ENCODE results near the gene CALHM3.

The CALHM3 gene

GRCh38 chr10:103499881-103500280, 20.8 kb upstream of the CALHM3 start:
- Histone ChIP-seq H3K4me1 (ENCODE audit: insufficient read depth, low read length, severe bottlenecking) (no peaks in the 10 kb centered on the region), H3K9me3 (ENCODE audit: low read length) (no peaks in the 10 kb centered on the region), H4K20me1 (ENCODE audit: insufficient read depth, low read length) (no peaks in the 10 kb centered on the region), H3K79me2 (ENCODE audit: insufficient read depth, low read length) (no peaks in the 10 kb centered on the region), H3K4me2 (ENCODE audit: low read length) (no peak overlapping the region), H2AFZ (ENCODE audit: low read length) (no peak overlapping the region), H3K4me3 (ENCODE audit: low read depth, low read length, poor library complexity, severe bottlenecking) (no peak overlapping the region), H3K27me3 (ENCODE audit: insufficient read depth, low read length) (no peaks in the 10 kb centered on the region; the same call in 1 of the 2 replicates), H3K9me2 (ENCODE audit: low read depth, low read length) (no peaks in the 10 kb centered on the region), H3K36me3 (ENCODE audit: insufficient read depth, low read length) (no peaks in the 10 kb centered on the region), H3F3A (ENCODE audit: insufficient read depth, low read length) (no peaks in the 10 kb centered on the region), H3K9ac (ENCODE audit: low read length) (no peak overlapping the region), H3K27ac (ENCODE audit: low read depth, low read length, poor library complexity, severe bottlenecking) (no peak overlapping the region)
- TF ChIP-seq CTCF (IDR thresholded peaks at IDR 0.05; ENCODE audit: low read length) = no peak

- H3K9ac ChIP-seq (ENCODE audit: low read length) = no peak overlapping the region
These were observed 20.0 kb upstream of the CALHM3 start for GRCh38 chr10:103498936-103499638.

GRCh38 chr10:103497161-103497915, 18.3 kb upstream of the CALHM3 start:
- Histone ChIP-seq H3K36me3 (ENCODE audit: insufficient read depth, low read length) (no peaks in the 10 kb centered on the region), H2AFZ (ENCODE audit: low read length) (no peak overlapping the region), H3K4me2 (ENCODE audit: low read length) (no peak overlapping the region), H3K79me2 (ENCODE audit: insufficient read depth, low read length) (no peaks in the 10 kb centered on the region), H4K20me1 (ENCODE audit: insufficient read depth, low read length) (no peaks in the 10 kb centered on the region), H3F3A (ENCODE audit: insufficient read depth, low read length) (no peaks in the 10 kb centered on the region), H3K4me3 (ENCODE audit: low read depth, low read length, poor library complexity, severe bottlenecking) (no peak overlapping the region), H3K9ac (ENCODE audit: low read length) (no peak overlapping the region), H3K27ac (ENCODE audit: low read depth, low read length, poor library complexity, severe bottlenecking) (no peak overlapping the region), H3K4me1 (ENCODE audit: insufficient read depth, low read length, severe bottlenecking) (no peaks in the 10 kb centered on the region), H3K9me2 (ENCODE audit: low read depth, low read length) (no peaks in the 10 kb centered on the region), H3K27me3 (ENCODE audit: insufficient read depth, low read length) (peaks cover under 1% of the 10 kb centered on the region; the same call in 1 of the 2 replicates), H3K9me3 (ENCODE audit: low read length) (no peaks in the 10 kb centered on the region)
- no peak for TF ChIP-seq EZH2 (IDR thresholded peaks at IDR 0.05; ENCODE audit: borderline replicate concordance, low read length)
- TF ChIP-seq CTCF (IDR thresholded peaks at IDR 0.05; ENCODE audit: low read length) = no peak

More at GRCh38 chr10:103498936-103499638, 20.0 kb upstream of the CALHM3 start:
- no peak overlapping the region for H3K4me2 ChIP-seq (ENCODE audit: low read length)
- H3K79me2 ChIP-seq (ENCODE audit: insufficient read depth, low read length) = no peaks in the 10 kb centered on the region
- no peak overlapping the region for H3K27ac ChIP-seq (ENCODE audit: low read depth, low read length, poor library complexity, severe bottlenecking)
- H3K4me1 ChIP-seq (ENCODE audit: insufficient read depth, low read length, severe bottlenecking) = no peaks in the 10 kb centered on the region
- H4K20me1 ChIP-seq (ENCODE audit: insufficient read depth, low read length) = no peaks in the 10 kb centered on the region
- H3K9me3 ChIP-seq (ENCODE audit: low read length) = no peaks in the 10 kb centered on the region
- H3K27me3 ChIP-seq (ENCODE audit: insufficient read depth, low read length) = no peaks in the 10 kb centered on the region; the same call in 1 of the 2 replicates
- TF ChIP-seq EZH2 (IDR thresholded peaks at IDR 0.05; ENCODE audit: borderline replicate concordance, low read length) = no peak
- no peak for TF ChIP-seq CTCF (IDR thresholded peaks at IDR 0.05; ENCODE audit: low read length)
- H3K4me3 ChIP-seq (ENCODE audit: low read depth, low read length, poor library complexity, severe bottlenecking) = no peak overlapping the region
- no peaks in the 10 kb centered on the region for H3K36me3 ChIP-seq (ENCODE audit: insufficient read depth, low read length)
- H3F3A ChIP-seq (ENCODE audit: insufficient read depth, low read length) = no peaks in the 10 kb centered on the region
- H2AFZ ChIP-seq (ENCODE audit: low read length) = no peak overlapping the region
- H3K9me2 ChIP-seq (ENCODE audit: low read depth, low read length) = no peaks in the 10 kb centered on the region

Data from OCI-LY1 (cell line).